ENCODE data around the gene C3. TPM values are rescaled to one million over a fixed set of nuclear protein-coding genes. Genes with fewer than 3 reads are reported as not detected.

C3 gene
- total and polyA plus RNA-seq, 2 of the 13 experiments (the other 11 are each of a cell fraction or from before 2014, with no cell fraction given), result 1,455 to 6,272 TPM

GRCh38 chr19:6730153-6730804 lies 9.8 kb upstream of the C3 start (continued):
- no peak for TF ChIP-seq DMAP1 (CRISPR knock-in tag; IDR thresholded peaks at IDR 0.05)
- TF ChIP-seq JUNB (CRISPR knock-in tag; IDR thresholded peaks at IDR 0.05; ENCODE audit: borderline replicate concordance), result no peak
- TF ChIP-seq GLI4 (CRISPR knock-in tag; IDR thresholded peaks at IDR 0.05; ENCODE audit: borderline replicate concordance), result no peak
- TF ChIP-seq DZIP1 (CRISPR knock-in tag; IDR thresholded peaks at IDR 0.05), result no peak
- no peak for TF ChIP-seq ZNF512 (CRISPR knock-in tag; IDR thresholded peaks at IDR 0.05)
- TF ChIP-seq ARID5B (CRISPR knock-in tag; IDR thresholded peaks at IDR 0.05), result peak; percentile 79
- TF ChIP-seq FOXP4 (CRISPR knock-in tag; IDR thresholded peaks at IDR 0.05), result peak; percentile 46; the same call in 1 of the 2 replicates
- peak; percentile 9; the same call in 1 of the 2 replicates for TF ChIP-seq ZFP36L1 (CRISPR knock-in tag; IDR thresholded peaks at IDR 0.05)
- TF ChIP-seq HMGA1 (CRISPR knock-in tag; conservative IDR thresholded peaks at IDR 0.05), result no peak
- peak; percentile 71 for TF ChIP-seq ERF (CRISPR knock-in tag; IDR thresholded peaks at IDR 0.05)
- peak; percentile 79; the same call in 1 of the 2 replicates for TF ChIP-seq ZFP82 (CRISPR knock-in tag; IDR thresholded peaks at IDR 0.05; ENCODE audit: borderline replicate concordance)
- TF ChIP-seq ZNF737 (CRISPR knock-in tag; IDR thresholded peaks at IDR 0.05; ENCODE audit: borderline replicate concordance), result no peak
- TF ChIP-seq ZNF550 (CRISPR knock-in tag; IDR thresholded peaks at IDR 0.05; ENCODE audit: borderline replicate concordance), result no peak
- TF ChIP-seq HOXA5 (CRISPR knock-in tag; IDR thresholded peaks at IDR 0.05), result 0 out of 2 replicates have a peak, but pooled peaks have one; percentile 50
- TF ChIP-seq ZNF652 (CRISPR knock-in tag; IDR thresholded peaks at IDR 0.05; ENCODE audit: borderline replicate concordance, low read depth), result peak; percentile 58; the same call in 1 of the 2 replicates
